NCI-H82 treated with DMSO at 0.1 percent for 48 hours (cell line): Measurements from ENCODE around the gene UBE2E1.
A peak's percentile ranks its signal among the peaks of the same experiment; 100 is the strongest.
"Not testable (repeated sequence)": the region's sequence is repeated elsewhere in the genome, so short reads cannot be mapped to it uniquely, and the experiment has no call there.

ENCODE experiments used
- DNase-seq: peaks from one replicate; lab custom pipeline; 2025; ENCODE audit not compliant: unreplicated experiment; lab: John Stamatoyannopoulos, UW

UBE2E1 gene

DNA sequence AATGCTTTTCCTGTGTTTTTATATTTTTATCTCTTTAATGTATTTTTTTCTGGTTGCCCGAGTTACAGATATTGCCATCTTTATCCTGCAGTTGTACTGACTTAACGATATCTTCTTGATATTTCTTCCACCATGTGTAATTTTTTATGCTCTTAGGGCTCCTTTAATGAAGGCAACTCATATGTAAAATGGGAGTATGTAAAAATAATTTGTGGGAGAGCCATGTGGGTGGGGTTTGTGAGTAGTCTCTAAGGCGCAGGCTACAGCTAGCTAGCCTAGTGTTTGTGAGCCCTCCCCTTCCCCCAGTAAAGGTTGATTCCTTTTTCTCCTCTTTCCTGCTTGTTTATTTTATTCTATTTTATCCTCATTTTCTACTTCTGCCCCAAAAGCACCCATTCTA is 38.1 kb downstream of the UBE2E1 start:
- DNase-seq: no peak

DNA sequence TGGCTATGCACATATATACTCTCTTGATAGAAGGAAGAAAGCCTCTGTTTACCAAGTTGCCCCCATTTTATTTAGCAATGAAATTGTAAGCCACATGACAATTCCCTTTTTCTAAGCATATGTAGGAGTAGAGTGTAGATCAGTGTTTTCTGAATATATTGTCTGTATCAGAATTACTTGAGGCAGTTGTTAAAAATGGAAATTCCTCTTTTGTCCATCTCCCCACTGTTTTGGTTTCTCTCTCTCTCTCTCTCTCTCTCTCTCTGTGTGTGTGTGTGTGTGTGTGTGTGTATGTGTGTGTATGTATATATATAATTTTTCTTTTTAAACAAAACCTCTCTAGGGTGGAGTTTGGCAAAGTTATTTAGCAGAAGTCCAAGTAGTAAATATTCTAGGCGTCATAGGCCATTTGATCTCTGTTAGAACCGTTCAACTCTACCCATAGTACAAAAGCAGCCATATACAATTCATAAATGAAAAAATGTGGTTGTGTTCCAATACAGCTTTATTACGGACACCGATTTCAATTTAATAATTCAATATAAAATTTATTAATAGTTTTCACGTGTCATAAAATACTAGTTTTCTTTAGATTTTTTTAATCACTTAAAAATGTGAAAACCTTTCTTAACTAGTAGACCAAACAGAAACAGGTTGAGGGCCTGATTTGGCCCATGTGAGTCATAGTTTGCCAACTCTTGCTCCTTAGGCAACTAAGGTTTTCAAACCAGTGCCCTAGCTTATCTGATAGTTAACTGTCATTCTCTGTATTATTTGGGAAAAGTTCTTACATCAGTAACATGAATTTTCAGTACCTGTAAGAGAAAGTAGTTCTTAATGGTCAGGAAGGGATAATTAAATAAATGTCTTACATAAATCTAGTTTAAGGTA is 39.8 kb downstream of the UBE2E1 start:
- no peak for DNase-seq

GRCh38 chr3:23849462-23849861 is 43.7 kb downstream of the UBE2E1 start:
- DNase-seq: not testable (repeated sequence)

DNA sequence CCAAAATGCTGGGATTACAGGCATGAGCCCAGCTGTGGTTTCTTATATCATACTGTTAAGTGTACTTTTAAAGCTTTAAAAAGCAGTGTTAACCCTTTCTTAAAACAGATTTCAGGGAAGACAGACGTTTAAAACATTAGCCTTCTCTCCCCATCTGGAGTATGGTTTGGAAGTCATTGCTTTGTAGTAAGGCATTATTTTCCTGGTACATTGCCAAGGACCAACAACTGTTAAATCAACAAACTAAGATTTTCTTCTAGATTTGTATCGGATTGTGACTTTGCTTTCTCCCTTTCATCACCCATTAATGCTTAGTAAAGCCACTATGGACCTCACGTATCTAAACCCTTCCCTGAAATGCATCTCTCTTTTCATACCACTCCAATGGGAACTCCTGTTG is 50.5 kb downstream of the UBE2E1 start:
- peak; percentile 61 for DNase-seq

GRCh38 chr3:23859012-23859743 is 53.4 kb downstream of the UBE2E1 start:
- DNase-seq: no peak

- DNase-seq: no peak
These were observed 54.2 kb downstream of the UBE2E1 start for GRCh38 chr3:23859839-23860382.

DNA sequence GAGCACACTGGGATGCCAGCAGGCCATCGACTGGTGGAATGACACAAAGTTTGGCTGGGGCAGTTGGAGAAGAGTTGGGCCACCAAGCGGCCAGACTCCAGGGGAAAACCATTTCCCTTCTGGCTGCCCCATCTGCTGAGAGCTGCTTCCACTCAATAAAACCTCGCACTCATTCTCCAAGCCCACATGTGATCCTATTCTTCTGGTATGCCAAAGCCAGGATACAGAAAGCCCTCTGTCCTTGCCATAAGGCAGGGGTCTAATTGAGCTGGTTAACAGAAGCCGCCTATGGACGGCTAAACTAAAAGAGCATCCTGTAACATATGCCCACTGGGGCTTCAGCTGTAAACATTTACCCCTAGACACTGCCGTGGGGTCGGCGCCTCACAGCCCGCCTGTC is 55.9 kb downstream of the UBE2E1 start:
- DNase-seq: no peak

DNA sequence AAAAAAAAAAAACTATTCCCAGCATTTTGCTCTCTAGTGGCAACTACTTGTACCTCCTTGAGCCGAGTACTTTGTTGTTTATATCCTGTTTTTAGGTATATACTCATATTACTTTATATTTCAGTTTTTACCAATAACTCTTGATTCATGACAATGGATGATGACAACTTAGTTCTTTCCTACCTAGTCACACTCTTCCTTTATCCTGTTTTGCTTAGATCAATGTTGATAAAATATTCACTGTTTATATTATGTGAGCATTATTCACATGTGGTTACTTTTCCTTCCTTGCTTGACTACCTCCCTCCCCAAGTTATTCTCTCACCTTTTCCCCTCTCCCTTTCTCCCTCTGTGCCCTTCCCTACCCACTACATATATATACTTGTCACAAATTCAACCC is 57.3 kb downstream of the UBE2E1 start:
- no peak for DNase-seq

DNA sequence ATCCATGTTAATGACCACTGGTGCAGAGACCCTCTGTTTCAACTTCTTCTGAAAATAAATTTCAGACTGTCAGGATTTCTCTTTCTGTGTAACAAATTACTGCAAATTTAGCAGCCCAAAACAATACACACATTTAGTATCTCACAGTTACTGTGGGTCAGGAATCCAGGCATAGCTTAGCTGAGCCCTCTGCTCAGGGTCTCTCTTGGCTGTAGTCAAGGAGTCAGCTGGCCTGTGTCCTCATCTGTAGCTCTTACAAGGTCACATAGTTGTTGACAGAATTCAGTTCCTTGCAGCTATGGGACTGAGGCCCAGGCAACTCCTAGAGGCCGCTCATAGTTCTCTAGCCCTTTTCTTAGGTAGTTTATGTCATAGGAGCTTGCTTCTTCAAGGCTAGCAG is 59.2 kb downstream of the UBE2E1 start:
- DNase-seq: no peak

DNA sequence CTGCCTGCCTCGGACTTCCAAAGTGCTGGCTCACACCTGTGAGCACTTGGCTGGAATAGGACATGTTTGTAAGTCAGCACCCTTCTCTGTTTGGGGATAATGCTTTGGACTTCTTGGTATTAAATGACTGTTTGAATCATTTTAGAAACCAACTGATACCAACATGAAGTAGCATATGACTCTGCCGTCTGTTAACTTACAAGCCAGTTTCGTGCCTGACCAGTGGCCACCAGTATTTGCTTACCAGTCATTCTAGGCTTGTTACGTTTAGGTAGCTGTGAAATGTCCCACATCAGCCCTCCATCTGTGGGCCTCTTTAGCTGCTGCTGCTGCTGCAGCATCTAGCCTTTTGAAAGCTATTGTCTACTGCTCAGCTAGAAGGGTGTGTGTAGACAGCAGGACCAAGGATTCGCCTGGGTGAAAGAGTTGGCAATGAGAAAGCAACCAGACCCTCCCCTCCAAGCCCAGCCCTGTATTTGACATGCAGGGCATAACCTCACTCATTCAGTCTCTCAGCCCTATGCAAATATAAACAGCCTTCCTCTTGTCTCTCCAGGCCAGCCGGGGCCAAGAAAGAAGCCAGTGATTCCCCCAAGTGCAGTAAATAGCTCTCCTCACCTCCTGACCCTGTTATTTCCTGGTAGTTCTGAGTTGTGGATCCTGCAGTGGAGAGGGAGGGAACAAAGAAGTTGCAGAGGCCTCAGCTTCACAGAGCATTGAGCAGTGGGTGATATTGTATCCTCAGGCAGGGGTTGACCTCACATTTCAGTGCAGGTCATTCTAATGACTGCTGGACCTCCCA is 60.0 kb downstream of the UBE2E1 start:
- DNase-seq: no peak

- no peak for DNase-seq
These were observed 61.6 kb downstream of the UBE2E1 start for GRCh38 chr3:23867400-23867799.

DNA sequence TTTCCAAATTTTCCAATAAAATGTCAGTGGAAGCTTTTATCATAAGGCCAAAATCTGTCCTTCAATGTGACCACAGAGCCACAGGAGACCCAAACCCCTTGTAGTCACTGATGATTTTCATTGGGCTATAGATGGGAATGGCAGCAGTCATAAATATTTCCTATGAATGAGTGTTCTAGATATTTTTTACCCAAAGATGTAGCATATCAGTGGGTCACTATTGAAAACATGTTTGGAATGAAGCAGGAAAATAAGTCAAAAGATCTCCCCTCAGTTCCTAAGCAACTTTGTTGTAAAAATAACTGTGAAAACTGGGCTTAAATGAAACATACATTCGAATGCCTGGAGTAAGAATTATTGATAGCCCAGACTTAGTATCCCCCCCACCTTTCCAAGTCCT is 62.1 kb downstream of the UBE2E1 start:
- no peak for DNase-seq

DNA sequence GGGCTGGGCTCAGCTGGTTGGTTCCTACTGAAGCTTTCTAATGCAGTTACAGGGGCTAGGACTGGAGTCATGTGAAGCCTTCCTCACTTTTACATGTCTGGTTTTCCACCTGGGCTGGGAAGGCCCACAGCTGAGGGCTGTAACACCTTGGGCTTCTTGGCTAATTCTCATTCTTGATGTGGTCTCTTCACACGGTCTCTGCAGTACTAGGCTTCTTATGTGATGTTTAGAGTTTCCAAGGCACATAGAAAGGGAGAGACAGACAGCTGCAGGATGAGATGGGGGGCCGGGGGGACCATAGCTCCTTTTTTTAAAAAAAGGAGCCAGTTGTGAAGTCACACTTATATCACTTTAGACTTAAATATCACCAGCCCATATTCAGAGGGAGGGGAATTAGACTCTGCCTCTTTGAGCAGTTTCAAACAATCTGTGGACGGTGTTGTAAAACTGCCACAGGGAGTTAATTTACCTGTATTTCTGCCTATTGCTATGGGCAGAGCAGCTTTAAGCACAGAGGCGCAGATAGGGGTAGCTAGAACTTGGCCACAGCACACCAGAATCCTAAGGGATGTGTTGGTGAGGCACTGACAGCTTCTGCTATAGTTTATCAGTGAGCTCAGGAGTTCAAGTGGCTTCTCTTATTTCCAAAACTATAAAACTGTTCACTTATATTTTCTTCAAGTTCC is 64.4 kb downstream of the UBE2E1 start:
- DNase-seq: no peak

- not testable (repeated sequence) for DNase-seq
These were observed 64.9 kb downstream of the UBE2E1 start for GRCh38 chr3:23870663-23871043.

DNA sequence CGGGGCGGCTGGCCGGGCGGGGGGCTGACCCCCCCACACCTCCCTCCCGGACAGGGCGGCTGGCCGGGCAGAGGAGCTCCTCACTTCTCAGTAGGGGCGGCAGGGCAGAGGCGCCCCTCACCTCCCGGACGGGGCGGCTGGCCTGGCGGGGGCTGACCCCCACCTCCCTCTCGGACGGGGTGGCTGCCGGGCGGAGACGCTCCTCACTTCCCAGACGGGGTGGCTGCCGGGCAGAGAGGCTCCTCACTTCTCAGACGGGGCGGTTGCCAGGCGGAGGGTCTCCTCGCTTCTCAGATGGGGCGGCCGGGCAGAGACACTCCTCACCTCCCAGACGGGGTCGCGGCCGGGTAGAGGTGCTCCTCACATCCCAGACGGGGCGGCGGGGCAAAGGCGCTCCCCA is 65.6 kb downstream of the UBE2E1 start:
- not testable (repeated sequence) for DNase-seq

GRCh38 chr3:23872330-23872729 is 66.6 kb downstream of the UBE2E1 start:
- DNase-seq: no peak

DNA sequence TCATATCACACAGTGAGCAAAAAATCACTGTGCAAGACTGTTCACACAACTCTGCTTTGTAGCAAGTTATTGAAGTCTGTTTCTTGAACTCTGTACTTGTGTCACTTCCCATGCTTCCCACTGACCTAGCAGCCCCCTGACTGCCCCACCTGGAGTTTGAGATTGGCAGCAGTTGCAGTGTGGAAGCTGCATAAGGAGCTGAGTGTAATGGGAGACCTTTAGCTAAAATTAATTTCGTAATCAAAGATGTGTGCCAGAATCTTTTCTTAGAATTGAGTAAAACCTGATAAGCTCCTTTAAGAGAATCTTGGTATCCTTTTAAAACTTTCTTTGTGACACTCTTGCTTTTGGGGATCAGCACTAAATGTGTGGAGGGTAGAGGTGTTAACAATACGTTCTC is 68.2 kb downstream of the UBE2E1 start:
- DNase-seq: no peak

GRCh38 chr3:23874359-23875112 is 68.8 kb downstream of the UBE2E1 start:
- DNase-seq: no peak

GRCh38 chr3:23875113-23875725 is 69.5 kb downstream of the UBE2E1 start:
- DNase-seq: no peak

DNA sequence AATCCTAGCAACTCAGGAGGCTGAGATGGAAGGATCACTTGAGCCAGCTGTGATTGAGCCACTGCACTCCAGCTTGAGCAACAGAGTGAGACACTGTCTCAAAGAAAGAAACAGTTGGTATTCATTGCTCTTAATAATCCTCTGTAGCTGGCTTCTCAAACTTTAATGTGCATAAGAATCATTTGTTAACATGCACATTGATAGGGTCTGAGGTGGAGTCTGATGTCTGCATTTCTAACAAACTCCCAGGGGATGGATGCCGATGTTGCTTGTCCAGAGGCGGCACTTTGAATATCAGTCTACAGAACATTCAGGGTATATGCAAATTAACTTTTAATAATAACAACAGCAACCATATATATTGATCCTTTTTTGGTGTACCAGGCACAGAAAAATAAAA is 71.2 kb downstream of the UBE2E1 start:
- DNase-seq: no peak
